HG03196 (cell line): Measurements from ENCODE around the gene ABR.
"Not testable (repeated sequence)": the region's sequence is repeated elsewhere in the genome, so short reads cannot be mapped to it uniquely, and the experiment has no call there.

Experiments
- ATAC-seq: cut with Tn5 transposase; IDR thresholded peaks from one replicate; pipeline ENCODE4 v1.9.1; 2021; ENCODE audit not compliant: unreplicated experiment

ABR gene

DNA sequence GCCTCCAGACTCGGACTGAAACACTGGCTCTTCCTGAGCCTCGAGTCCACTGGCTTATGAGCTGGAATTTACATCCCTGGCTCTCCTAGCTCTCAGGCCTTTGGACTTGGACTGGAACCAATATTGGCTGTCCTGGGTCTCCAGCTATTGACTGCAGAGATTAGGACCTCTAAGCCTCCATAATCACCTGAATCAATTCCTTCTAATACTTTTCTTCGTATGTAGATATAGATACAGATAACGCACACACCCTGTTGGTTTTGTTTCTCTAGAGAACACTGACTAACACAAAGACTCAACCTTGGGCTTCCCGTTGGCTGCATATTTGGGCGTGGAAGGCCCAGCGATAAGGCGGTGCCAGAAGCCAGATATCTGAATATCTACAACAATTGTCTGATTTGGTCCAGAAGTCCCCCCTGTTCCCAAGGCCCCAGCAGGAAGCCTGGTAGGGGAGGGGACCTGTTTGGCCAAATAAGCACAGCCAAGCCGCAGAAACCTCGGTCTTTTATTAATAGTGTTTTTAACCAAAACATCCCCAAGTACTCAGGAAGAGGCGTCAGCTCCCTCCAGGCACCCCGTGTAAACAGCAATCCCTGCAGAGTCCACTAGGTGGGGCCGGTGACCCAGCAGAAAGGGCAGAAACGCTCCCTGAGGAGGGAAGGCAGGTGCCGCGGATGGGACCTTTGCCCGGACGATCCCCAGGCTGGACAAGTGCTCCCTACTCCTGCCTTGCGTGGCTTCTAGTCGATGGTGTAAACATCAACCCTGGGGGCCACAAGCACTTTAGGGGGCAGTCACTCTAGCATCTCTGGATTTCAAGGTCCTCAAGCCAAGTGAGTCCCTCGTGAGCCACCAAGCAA, 57.0 kb downstream of the ABR start:
- no peak for ATAC-seq

DNA sequence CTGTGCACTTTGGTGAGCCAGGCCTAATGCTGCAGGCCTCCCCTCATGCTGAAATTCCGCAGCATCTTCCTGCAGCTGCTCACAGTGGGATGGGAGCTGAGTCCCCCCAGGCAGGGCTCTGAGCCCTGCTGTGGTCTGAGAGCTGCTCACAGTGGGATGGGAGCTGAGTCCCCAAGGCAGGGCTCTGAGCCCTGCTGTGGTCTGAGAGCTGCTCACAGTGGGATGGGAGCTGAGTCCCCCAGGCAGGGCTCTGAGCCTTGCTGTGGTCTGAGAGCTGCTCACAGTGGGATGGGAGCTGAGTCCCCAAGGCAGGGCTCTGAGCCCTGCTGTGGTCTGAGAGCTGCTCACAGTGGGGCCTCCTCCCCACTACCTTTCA, 58.4 kb downstream of the ABR start:
- not testable (repeated sequence) for ATAC-seq

DNA sequence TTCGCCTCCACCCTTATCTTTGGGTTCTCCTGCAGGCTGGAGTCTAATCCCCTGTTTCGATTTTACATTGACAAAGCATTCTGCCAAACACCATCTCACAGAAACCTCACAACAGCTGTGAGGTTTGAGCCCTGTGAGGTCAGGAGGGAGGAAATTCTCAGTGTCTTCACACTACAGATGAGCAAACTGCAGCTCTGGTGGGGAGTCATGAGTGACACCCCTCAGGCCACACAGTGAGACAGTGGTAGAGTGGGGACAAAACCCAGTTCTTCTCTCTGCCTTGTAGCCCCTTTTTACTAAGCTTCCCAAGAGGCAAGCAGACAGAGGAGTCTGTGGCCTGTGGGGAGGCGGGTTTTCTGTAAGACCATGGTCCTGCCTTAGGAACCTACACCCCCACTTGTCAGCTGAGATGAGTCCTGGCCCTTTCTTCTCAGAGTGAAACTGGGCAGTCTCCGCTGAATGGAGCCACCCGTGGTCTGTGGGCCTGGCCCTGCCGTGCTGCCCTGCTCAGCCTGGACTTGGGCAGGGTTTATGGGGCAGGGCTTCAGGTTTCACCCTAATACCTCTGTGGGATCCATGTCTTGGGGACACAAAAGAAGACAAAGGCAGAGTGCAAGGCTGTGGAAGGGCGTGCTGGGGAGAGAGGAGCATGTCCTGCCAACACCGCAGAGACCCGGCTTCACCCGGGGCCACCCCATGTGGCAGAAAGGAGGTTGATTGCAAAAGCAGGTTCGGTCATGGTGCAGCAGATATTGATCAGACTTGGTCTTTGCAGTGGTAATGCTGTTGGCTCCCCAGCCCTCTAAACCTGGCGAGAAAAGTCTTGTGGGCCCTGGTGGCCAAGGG, 59.0 kb downstream of the ABR start:
- ATAC-seq: no peak

DNA sequence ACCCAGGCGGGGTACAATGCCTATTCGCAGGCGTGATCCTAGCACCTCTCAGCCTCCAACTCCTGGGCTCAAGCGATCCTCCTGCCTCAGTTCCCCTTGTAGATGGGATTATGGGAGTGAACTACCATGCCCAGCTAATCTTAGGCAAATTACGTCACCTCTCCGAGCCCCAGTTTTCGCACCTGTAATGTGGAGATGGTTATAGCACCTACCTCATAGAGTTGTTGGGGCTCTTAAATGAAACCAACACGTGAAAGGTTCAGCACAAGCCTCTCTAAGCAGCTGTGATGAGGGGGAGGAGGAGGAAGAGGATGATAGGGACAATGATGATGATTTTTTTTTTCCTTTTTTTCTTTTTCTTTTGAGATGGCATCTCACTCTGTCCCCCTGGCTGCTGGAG, 59.9 kb downstream of the ABR start:
- no peak for ATAC-seq

DNA sequence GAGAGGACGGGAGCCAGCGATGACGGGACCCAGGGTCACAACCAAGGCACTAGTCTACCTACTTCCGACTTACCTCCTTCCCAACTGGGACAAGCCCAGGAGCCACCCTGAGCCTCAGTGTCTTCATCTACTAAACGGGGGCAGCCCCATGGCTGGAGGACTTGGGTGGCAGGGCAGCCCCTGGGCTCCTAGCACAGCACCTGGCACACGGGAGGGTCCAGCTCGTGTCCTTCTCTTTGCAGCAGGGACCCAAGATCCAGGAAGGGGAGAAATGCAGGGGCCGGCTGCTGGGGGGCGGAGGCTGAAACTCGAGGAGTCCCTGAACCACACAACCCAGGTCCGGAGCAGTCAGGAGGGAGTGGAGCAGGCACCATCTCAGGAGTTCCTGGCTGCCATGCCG, 63.2 kb downstream of the ABR start:
- no peak for ATAC-seq

DNA sequence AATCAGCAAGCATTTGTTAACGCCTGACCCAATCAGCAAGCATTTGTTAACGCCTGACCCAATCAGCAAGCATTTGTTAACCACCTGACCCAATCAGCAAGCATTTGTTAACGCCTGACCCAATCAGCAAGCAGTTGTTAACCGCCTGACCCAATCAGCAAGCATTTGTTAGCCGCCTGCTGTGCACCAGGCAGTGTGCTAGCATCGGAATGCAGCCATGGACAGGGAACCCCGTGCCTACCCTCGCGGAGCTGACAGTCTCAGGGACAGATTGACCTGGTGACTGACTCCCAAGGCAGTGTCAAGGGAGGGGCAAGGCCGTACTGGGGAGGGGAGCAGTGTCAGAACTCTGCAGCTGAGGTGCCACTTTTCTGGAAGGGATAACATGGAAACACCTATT, 66.9 kb downstream of the ABR start:
- no peak for ATAC-seq

DNA sequence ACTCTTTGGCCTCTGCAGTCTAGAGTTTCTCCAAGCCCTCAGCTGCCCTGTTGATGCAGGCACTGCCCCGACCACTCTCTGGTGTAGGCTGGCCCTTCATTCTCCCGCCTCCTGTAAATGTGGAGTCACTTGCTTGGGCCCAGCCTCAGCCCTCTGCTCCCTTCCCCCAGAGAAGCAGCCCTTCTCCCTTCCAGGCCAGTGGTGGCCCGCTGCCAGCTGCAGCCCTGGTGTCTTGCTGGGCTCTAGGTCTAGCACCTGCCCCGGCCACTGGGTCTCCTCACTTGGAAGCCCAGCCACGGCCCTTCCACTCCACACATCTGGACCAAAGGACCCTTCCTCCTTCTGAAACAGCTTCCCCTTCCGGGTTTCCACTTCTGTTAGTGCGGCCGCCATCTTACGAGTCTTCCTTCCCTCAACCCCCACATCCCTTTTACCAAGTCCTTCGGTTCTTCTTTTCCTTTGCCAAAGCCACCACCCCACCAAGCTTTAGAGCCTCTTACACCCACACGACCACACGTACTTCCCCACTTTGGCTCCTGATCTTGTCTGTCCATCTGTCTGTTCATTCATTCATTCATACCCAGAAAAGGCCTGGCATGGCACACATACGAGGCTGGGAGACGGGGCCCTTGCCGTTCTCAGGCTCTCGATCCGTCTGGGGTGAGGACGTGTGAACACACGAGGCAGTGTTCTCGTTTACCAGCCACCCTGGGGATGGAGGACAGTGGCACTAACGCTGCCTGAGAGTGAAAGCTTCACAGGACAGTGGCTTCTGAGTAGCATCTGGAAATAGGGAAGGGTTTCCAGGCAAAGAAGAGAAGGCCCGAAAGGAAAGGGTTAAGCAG, 68.0 kb downstream of the ABR start:
- ATAC-seq: no peak

DNA sequence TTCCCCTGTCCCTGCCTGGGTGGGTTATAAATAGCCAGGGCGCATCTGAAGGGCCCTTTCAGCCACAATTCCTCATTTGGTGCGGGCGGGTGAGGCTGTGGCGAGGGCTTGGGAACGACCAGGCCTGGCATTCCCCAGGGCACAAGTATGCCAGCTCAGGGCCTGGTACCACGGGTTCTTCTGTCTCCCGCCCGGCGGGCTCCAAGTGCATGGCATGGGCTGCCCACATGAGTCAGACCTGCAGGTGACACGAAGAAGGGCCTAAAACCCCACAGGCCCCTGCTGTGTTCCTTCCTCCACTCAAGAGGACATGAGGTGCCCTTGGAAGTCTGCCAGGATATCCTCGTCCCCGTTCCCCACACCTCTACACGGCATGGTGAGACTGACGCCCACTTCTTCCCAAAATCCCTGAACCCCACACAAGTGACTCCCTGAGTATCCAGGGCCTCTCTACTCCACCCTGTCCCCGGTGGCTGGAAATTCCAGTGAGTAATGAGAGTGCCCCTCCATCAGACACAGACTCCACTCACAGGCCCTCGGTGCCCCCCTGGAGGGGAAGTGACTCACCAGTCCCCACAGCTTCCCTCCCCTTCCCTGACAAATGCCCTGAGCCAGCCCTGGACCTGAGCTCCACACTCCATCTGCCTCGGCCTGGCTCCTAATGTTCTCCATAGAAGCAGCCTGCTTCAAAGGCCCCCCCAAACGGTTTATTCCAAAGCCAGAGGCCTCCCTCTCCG, 68.8 kb downstream of the ABR start:
- ATAC-seq: no peak

DNA sequence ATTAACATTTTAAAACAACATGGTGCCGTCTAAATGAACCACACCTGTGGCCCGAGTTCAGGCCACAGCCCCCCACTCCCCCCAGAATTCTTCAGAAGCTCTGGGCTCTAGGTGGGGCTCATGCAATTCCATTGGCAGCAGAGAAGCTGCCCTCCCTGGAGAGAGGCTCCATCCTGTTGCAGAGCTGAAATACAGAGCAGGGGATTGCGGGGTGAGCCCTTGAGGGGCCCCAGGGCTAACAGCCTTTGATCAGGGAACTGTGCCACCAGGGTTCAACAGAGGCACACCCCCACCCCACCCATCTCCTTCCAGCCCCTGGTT, 69.3 kb downstream of the ABR start:
- no peak for ATAC-seq

DNA sequence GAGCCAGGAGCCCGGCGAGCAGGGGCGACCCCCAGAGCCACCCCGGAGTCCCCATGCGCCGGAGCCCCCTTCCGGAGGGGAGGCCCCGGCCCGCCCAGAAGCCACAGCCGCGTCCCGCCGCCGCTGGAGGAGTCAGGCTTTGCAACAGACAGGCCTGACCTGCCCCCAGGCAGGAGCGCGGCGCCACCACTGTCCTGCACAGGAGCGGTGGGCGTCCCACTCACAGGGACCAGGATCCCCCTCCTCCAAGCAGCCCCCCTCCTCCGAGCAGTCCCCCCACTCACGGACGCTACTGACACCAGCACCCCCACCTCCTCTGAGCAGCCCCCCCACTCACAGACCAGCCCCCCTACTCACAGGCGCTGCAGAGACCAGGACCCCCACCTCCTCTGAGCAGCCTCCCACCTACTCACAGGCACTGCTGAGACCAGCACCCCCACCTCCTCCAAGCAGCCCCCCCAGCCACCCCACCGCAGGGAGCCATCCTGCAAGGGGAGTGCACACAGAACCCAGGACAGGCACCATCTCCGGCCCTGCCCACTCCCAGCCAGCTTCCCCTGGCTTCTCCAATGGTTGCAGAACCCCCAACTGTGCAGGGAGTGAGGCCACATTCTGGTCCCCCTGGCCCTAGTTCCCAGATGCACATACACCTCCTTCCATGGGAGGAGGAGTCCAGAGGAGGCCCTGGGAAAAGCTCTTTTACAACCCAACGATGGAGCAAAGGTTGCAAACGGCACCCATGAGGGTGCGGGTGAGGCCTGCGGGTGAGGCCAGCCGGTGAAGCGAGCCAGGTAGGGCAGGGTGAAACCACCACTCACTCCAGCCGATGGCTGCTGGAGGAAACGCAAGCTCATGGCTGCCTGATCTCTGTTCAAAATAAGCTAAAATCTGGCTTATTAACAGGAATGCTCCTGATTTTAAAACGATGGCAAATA, 69.9 kb downstream of the ABR start:
- ATAC-seq: no peak

DNA sequence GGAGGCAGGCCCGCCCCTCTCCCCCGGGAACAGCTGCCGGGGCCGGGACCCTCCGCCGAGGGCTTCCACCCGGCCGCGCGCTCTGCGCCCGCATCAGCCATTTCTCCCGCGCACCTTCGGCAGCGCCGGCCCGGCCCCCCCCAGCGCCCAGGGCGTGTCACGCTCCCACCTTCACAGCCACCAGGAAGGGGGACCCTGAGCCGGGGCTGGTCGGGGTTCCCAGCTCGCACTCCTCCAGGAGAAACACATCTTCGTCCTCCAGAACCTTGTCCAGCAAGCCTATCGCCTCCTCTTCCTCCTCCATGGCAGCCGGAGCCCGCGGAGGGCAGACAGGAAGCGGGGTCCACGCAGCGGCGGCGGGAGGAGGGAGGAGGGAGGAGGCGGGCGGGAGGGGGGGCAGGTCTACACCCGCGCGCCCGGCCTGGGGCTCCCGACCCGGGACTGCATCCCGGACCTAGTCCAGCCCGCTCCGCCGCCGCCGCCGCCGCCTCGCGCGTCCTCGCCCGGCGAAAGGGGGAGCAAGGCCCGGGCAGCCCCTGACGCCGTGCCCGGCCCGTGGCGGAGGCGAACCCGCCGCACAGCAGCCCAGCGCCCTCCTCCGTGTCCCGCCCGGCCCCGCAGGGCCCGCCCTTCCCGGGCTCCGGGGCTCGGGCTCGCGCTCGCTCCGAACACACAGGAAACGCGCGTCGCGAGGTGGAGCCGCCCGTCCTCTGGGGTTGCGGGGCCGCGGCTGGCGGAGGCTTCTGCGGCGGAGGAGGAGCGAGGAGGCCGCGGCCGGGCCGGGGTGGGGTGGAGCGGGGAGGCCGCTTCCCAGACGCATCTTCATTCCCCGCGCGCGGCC, 70.8 kb downstream of the ABR start:
- ATAC-seq: no peak

DNA sequence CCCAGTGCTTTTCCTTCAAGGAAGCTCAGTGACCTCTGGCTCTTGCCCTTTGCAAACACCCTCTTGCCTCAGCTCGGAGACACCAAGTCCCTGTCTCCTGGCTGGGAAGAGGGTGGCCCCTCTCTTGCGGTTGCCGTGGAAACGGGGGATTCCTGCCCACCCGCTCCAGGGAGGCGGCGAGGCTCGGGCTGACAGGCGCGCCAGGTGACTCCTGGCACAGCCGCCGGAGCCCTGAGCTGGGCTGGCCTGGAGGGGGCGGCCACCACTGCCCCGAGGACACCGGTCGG, 71.4 kb downstream of the ABR start:
- no peak for ATAC-seq

DNA sequence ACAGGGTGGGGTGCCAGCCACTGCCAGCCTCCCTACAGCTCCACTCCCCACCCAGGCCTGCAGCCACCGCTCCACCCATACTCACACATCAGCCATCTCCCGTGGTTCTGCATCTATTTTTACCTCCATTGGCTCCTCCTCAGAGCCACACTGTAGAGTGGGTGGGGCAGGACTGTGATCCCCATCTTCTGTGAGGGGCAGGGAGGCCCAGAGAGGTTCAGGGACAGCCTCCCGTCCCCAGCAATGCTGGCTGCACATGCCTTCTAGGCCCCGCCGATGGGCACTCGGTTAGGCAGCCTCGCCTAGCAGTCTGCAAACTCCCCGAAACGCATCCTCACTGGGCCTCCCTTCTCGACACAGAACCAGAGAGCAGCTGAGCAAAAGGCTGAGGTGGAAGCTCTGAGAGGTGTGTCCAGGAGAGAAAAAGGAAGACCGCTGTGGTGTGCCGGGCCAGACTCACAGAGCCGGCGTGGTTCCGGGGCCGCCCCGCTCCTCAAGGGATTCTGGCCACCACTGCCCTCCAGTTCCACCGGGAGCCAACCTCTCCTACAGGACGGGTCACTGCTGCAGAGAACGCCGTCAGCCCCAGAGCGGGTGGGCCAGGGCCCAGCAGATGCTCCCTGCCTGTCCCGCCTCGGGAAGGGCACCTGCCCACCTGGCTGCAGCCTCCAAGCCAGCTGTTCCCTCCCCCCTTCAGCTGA, 71.9 kb downstream of the ABR start:
- ATAC-seq: no peak

DNA sequence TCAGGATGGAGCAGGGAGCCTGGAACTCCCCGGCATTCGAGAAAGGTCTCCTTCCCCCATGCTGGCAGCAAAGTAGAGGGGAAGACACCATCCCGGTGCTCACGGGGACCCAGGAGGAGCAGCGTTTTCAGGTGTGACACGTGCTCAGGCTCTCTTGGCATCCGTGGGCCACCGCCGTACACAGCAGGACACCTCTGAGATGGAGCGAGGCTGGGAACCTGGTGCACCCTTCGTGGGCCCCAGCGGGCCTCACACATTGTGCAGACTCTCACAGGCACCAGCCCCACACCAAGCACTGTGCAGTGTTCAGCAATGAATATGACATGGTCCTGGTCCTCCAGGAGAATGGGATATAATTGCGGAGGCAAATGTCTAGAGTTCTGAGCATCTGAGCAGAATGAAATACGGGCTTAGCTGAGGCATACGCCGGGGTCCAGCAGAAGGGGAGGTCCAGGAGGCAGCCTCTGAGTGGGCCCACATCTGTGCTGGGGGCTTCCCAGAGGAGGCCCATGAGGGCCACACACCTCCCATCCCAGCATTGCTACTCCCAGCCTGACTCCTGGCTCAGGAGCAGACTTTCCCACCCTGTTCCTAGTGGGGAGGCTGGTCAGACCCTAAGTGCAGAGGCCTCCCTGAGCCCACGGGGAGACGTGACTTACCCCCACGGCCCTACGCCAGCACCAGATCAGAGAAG, 72.6 kb downstream of the ABR start:
- ATAC-seq: no peak

DNA sequence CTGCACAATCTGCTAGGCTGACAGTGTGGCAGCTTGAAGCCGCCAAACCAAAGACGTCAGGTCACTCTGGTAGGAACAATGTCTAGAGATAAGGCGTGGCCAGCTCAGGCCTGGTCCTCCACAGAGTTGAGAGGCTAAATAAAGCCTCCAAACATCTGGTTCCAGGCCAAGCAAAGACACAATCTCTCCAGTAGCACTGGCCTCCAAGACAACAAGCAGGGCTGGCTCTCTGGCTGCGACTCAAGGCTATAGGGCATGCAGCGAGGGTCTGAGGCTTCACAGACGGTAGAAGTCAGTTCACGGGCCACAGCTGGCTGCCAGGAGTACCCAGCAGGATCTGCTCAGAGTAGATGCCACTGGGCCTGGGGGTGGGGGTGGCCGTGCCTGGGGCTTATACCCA, 75.6 kb downstream of the ABR start:
- no peak for ATAC-seq

DNA sequence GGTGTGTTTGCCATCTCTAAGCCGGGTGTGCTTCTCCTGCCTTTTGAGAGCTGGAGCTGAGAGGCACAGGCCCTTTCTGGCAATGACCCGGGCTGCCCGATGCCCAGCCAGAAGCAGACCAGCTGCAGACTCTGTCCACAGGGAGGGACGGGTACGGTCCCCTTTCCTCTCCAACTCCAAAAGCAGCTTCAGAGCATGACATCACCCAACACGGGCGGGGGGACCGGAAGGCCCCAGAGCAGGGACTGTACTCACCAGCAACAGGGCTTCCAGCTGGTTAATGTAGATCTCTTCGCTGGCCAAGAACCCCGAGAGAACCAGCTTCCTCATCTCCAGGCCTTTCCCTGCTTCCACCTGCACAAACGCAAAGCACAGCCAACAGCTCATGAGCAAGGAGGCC, 79.4 kb downstream of the ABR start:
- ATAC-seq: no peak

DNA sequence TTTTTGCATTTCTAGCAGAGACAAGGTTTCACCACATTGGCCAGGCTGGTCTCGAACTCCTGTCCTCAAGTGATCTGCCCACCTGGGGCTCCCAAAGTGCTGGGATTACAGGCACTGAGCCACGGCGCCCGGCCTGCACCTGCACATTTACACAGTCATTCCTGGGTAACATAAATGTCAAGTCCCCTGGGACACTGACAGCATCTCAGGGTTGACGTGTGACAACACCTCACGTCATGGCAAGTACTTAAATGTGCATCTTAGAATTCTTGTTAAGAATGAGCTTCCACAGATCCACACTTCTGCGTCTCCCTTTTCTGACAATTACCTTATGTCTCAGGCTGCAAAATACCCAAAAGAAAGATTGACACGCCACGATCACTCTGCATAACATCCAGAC, 80.5 kb downstream of the ABR start:
- no peak for ATAC-seq
